GM15510 (cell line): Measurements from ENCODE around the gene DNAAF1.

Experiments
- POLR2A ChIP-seq: IDR thresholded peaks from 3 replicates; pipeline ENCODE4 v1.6.1; 2011; ENCODE audit warnings: borderline replicate concordance; ENCODE audit not compliant: insufficient read length; ENCODE audit errors: extremely low read depth

The DNAAF1 gene

GRCh38 chr16:84225571-84225970 lies 80.5 kb downstream of the DNAAF1 start:
- TF ChIP-seq POLR2A = no peak

GRCh38 chr16:84226026-84226425 lies 80.9 kb downstream of the DNAAF1 start:
- no peak for TF ChIP-seq POLR2A
